Activated CD4-positive, alpha-beta memory T cell treated with anti-CD3 and anti-CD28 coated beads for 36 hours (primary cell): ENCODE data around the gene FAAH2. TPM values are rescaled to one million over a fixed set of nuclear protein-coding genes. Genes with fewer than 3 reads are reported as not detected.
"Not testable (repeated sequence)": the region's sequence is repeated elsewhere in the genome, so short reads cannot be mapped to it uniquely, and the experiment has no call there.

Experiments used
- CTCF ChIA-PET: fragments of 350-600 bp; sonication (Branson Sonifier 250); formaldehyde crosslinking; loops from one replicate; lab custom pipeline; 2021; ENCODE audit warnings: antibody characterized with exemption, inconsistent platforms; lab: Charles Lee
- POLR2A ChIA-PET: fragments of 350-600 bp; sonication (Branson Sonifier 250); formaldehyde crosslinking; loops from one replicate; lab custom pipeline; 2021; ENCODE audit warnings: antibody characterized with exemption; lab: Charles Lee
- DNase-seq: peaks from one replicate; pipeline ENCODE4 v3.0.0-alpha.2; 2020
- H3K27ac Mint-ChIP-seq: one replicate; pipeline ENCODE4 v1.8.0; 2021; ENCODE audit warnings: mixed read lengths
- H3K27me3 Mint-ChIP-seq: one replicate; pipeline ENCODE4 v1.8.0; 2021; ENCODE audit warnings: mixed read lengths
- H3K36me3 Mint-ChIP-seq: one replicate; pipeline ENCODE4 v1.8.0; 2021; ENCODE audit warnings: mixed read lengths
- H3K4me1 Mint-ChIP-seq: one replicate; pipeline ENCODE4 v1.8.0; 2021; ENCODE audit warnings: low read depth, mixed read lengths
- H3K4me3 Mint-ChIP-seq: one replicate; pipeline ENCODE4 v1.8.0; 2021; ENCODE audit warnings: mild to moderate bottlenecking, mixed read lengths
- H3K9me3 Mint-ChIP-seq: one replicate; pipeline ENCODE4 v1.8.0; 2021; ENCODE audit warnings: mixed read lengths
- intact Hi-C: fragments of 100-400 bp; cut with micrococcal nuclease; formaldehyde crosslinking; loops from one replicate; pipeline ENCODE4 v1.15.1; 2023
- total RNA-seq, 2 experiments: library from RNA; stranded (reverse); gene quantifications; one replicate each; pipeline ENCODE4 v1.2.3, GENCODE V29; 2021

FAAH2 gene
- total RNA-seq, 2 experiments from 2014 or later = 10.3 to 12.1 TPM

GRCh38 chrX:57295679-57296078 lies 9.2 kb downstream of the FAAH2 start:
- H3K9me3 Mint-ChIP-seq, CTCF ChIA-PET, H3K27me3 Mint-ChIP-seq, intact Hi-C loops, H3K27ac Mint-ChIP-seq, H3K4me3 Mint-ChIP-seq, DNase-seq, POLR2A ChIA-PET: not testable (repeated sequence)
- Mint-ChIP-seq H3K4me1 (peaks cover 25% of the 10 kb centered on the region), H3K36me3 (peaks cover 40% of the 10 kb centered on the region)

GRCh38 chrX:57313583-57314215 lies 27.2 kb downstream of the FAAH2 start:
- intact Hi-C loops = no loop called here
- H3K4me3 Mint-ChIP-seq = no peak overlapping the region
- ChIA-PET POLR2A (no interaction called here), CTCF (no interaction called here)
- peak overlapping the region; percentile 28 for H3K27ac Mint-ChIP-seq
- peaks cover 38% of the 10 kb centered on the region for H3K9me3 Mint-ChIP-seq
- H3K36me3 Mint-ChIP-seq = peaks cover 41% of the 10 kb centered on the region
- no peaks in the 10 kb centered on the region for H3K27me3 Mint-ChIP-seq
- peaks cover 17% of the 10 kb centered on the region for H3K4me1 Mint-ChIP-seq
- no peak for DNase-seq

- Mint-ChIP-seq H3K4me1 (no peaks in the 10 kb centered on the region), H3K9me3 (peaks cover 20% of the 10 kb centered on the region), H3K4me3 (no peak overlapping the region), H3K36me3 (peaks cover 55% of the 10 kb centered on the region), H3K27ac (no peak overlapping the region), H3K27me3 (no peaks in the 10 kb centered on the region)
- CTCF ChIA-PET = no interaction called here
- POLR2A ChIA-PET = no interaction called here
- no peak for DNase-seq
- intact Hi-C loops = no loop called here
Measured at GRCh38 chrX:57329008-57329407, 42.5 kb downstream of the FAAH2 start.

GRCh38 chrX:57335790-57336189 lies 49.3 kb downstream of the FAAH2 start:
- H3K27ac Mint-ChIP-seq, H3K4me1 Mint-ChIP-seq, POLR2A ChIA-PET, CTCF ChIA-PET, H3K27me3 Mint-ChIP-seq, DNase-seq, H3K4me3 Mint-ChIP-seq, intact Hi-C loops: not testable (repeated sequence)
- peaks cover 69% of the 10 kb centered on the region for H3K36me3 Mint-ChIP-seq
- H3K9me3 Mint-ChIP-seq = peaks cover 38% of the 10 kb centered on the region

GRCh38 chrX:57353472-57354132 lies 67.1 kb downstream of the FAAH2 start:
- Mint-ChIP-seq H3K9me3 (peaks cover 15% of the 10 kb centered on the region), H3K27me3 (no peaks in the 10 kb centered on the region), H3K4me3 (no peak overlapping the region), H3K27ac (no peak overlapping the region), H3K36me3 (peaks cover 24% of the 10 kb centered on the region), H3K4me1 (no peaks in the 10 kb centered on the region)
- DNase-seq = no peak
- POLR2A ChIA-PET = interaction anchor here (0.6 to 0.9 kb wide), 2 partner anchors 11 to 69 kb away, joined by 3 read pairs; no protein-coding TSS in a partner anchor
- intact Hi-C loops = no loop called here
- CTCF ChIA-PET = interaction anchor here (1.3 kb wide), 1 partner anchor 27 kb away, joined by 4 read pairs; no protein-coding TSS in a partner anchor

- Mint-ChIP-seq H3K9me3 (peaks cover 4% of the 10 kb centered on the region), H3K4me3 (no peak overlapping the region), H3K27me3 (no peaks in the 10 kb centered on the region), H3K4me1 (peaks cover 17% of the 10 kb centered on the region), H3K27ac (peak overlapping the region; percentile 36), H3K36me3 (peaks cover 40% of the 10 kb centered on the region)
- ChIA-PET CTCF (no interaction called here), POLR2A (interaction anchor here (0.7 kb wide), 1 partner anchor 10 kb away, joined by 3 read pairs; no protein-coding TSS in a partner anchor)
- DNase-seq = no peak
- intact Hi-C loops = loop anchor here (1.0 kb wide), 2 partner anchors 16 to 78 kb away; partner anchors contain the start of gene FAAH2
Measured at GRCh38 chrX:57364145-57364544, 77.6 kb downstream of the FAAH2 start.

GRCh38 chrX:57366430-57366829 lies 79.9 kb downstream of the FAAH2 start:
- POLR2A ChIA-PET = no interaction called here
- Mint-ChIP-seq H3K27me3 (no peaks in the 10 kb centered on the region), H3K4me1 (peaks cover 17% of the 10 kb centered on the region), H3K36me3 (peaks cover 28% of the 10 kb centered on the region), H3K9me3 (peaks cover 8% of the 10 kb centered on the region), H3K4me3 (no peak overlapping the region), H3K27ac (no peak overlapping the region)
- CTCF ChIA-PET = no interaction called here
- DNase-seq = no peak
- intact Hi-C loops = no loop called here

- Mint-ChIP-seq H3K27ac (no peak overlapping the region), H3K4me3 (no peak overlapping the region), H3K9me3 (peaks cover 8% of the 10 kb centered on the region), H3K27me3 (no peaks in the 10 kb centered on the region), H3K4me1 (peaks cover 17% of the 10 kb centered on the region), H3K36me3 (peaks cover 21% of the 10 kb centered on the region)
- POLR2A ChIA-PET = no interaction called here
- CTCF ChIA-PET = no interaction called here
- no peak for DNase-seq
- intact Hi-C loops = no loop called here
Measured at GRCh38 chrX:57367649-57368048, 81.1 kb downstream of the FAAH2 start.

GRCh38 chrX:57368158-57368557 lies 81.7 kb downstream of the FAAH2 start:
- Mint-ChIP-seq H3K27me3 (no peaks in the 10 kb centered on the region), H3K27ac (no peak overlapping the region), H3K4me3 (no peak overlapping the region), H3K4me1 (peaks cover 17% of the 10 kb centered on the region), H3K9me3 (peaks cover 12% of the 10 kb centered on the region), H3K36me3 (peaks cover 20% of the 10 kb centered on the region)
- POLR2A ChIA-PET = no interaction called here
- CTCF ChIA-PET = no interaction called here
- DNase-seq = no peak
- intact Hi-C loops = no loop called here

- Mint-ChIP-seq H3K9me3 (peaks cover 10% of the 10 kb centered on the region), H3K4me3 (peak overlapping the region; percentile 28), H3K27me3 (no peaks in the 10 kb centered on the region), H3K36me3 (peaks cover 45% of the 10 kb centered on the region), H3K4me1 (peaks cover 17% of the 10 kb centered on the region), H3K27ac (peak overlapping the region; percentile 81)
- intact Hi-C loops = loop anchor here (5.0 kb wide), 1 partner anchor 213 kb away; the partner anchor contains the start of gene ZXDB
- ChIA-PET CTCF (no interaction called here), POLR2A (no interaction called here)
- peak; percentile 42 for DNase-seq
Measured at GRCh38 chrX:57379296-57379695, 92.8 kb downstream of the FAAH2 start.

GRCh38 chrX:57380026-57380796 lies 93.7 kb downstream of the FAAH2 start:
- Mint-ChIP-seq H3K4me1 (peaks cover 17% of the 10 kb centered on the region), H3K4me3 (peak overlapping the region; percentile 20), H3K36me3 (peaks cover 41% of the 10 kb centered on the region), H3K27me3 (no peaks in the 10 kb centered on the region), H3K27ac (peak overlapping the region; percentile 87), H3K9me3 (peaks cover 7% of the 10 kb centered on the region)
- ChIA-PET CTCF (interaction anchor here (1.0 kb wide), 1 partner anchor 26 kb away, joined by 4 read pairs; no protein-coding TSS in a partner anchor), POLR2A (interaction anchor here (1.0 kb wide), 1 partner anchor 15 kb away, joined by 4 read pairs; no protein-coding TSS in a partner anchor)
- no peak for DNase-seq
- intact Hi-C loops = loop anchor here (1.0 to 5.0 kb wide), 3 partner anchors 16 to 578 kb away; partner anchors contain the start of gene FAAH2

- DNase-seq, H3K27me3 Mint-ChIP-seq, H3K4me3 Mint-ChIP-seq, H3K4me1 Mint-ChIP-seq, CTCF ChIA-PET, H3K9me3 Mint-ChIP-seq, intact Hi-C loops, H3K27ac Mint-ChIP-seq, POLR2A ChIA-PET: not testable (repeated sequence)
- peaks cover 41% of the 10 kb centered on the region for H3K36me3 Mint-ChIP-seq
Measured at GRCh38 chrX:57394162-57394561, 107.7 kb downstream of the FAAH2 start.
